PFSK-1 (cell line): ENCODE measurements around the gene ARSG.

Source experiments
- POLR2AphosphoS5 ChIP-seq: IDR thresholded peaks from 2 replicates; pipeline ENCODE4 v1.6.1; 2012; ENCODE audit warnings: low read depth, mild to moderate bottlenecking, control low read depth, low read length, moderate library complexity
- REST ChIP-seq, 2 experiments: IDR thresholded peaks; 2 replicates each; pipeline versions ENCODE4 v1.6.1 to v1.8.0; 2011 to 2012; ENCODE audit warnings: low read depth in 2 of 2, low read length in 2 of 2, control low read depth in 1 of 2, inconsistent platforms in 1 of 2, mild to moderate bottlenecking in 1 of 2, moderate library complexity in 1 of 2; ENCODE audit not compliant: insufficient read depth in 1 of 2
- TAF1 ChIP-seq: IDR thresholded peaks from 2 replicates; pipeline ENCODE4 v1.6.1; 2012; ENCODE audit warnings: low read length, control low read depth, borderline replicate concordance; ENCODE audit not compliant: insufficient read depth

GRCh38 chr17:68450801-68451200, 159.5 kb downstream of the ARSG start:
- TF ChIP-seq REST (IDR thresholded peaks at IDR 0.05; ENCODE audit: insufficient read depth in 1 of 2, low read depth in 2 of 2, low read length in 2 of 2): no peak
- TF ChIP-seq POLR2AphosphoS5: no peak
- no peak for TF ChIP-seq TAF1
